Activated naive CD8-positive, alpha-beta T cell treated with anti-CD3 and anti-CD28 coated beads for 36 hours (primary cell): Measurements from ENCODE around the gene PIK3C2A. TPM values are rescaled to one million over a fixed set of nuclear protein-coding genes. Genes with fewer than 3 reads are reported as not detected.

Experiments
- total RNA-seq, 2 experiments: library from RNA; stranded (reverse); gene quantifications; one replicate each; pipeline ENCODE4 v1.2.3, GENCODE V29; 2021

Gene PIK3C2A
- total RNA-seq, 2 experiments from 2014 or later = 27.8 to 28.5 TPM

Other genes with a start within 250 kb of the PIK3C2A start
- gene PLEKHA7, start 193.6 kb downstream of the PIK3C2A start, total RNA-seq = 1 to 10 TPM; 5.1 to 5.6 TPM
- 1,000 to 10,000 TPM; 1,699 to 1,750 TPM for gene RPS13, start 130.3 kb downstream of the PIK3C2A start, total RNA-seq
- 10 to 100 TPM; 78.5 to 88.8 TPM for gene NUCB2, start 68.8 kb upstream of the PIK3C2A start, total RNA-seq
- gene NCR3LG1, start 143.8 kb upstream of the PIK3C2A start, total RNA-seq = 1 to 10 TPM; 5.0 TPM
- under 1 TPM; 0.56 to 0.74 TPM for gene KCNJ11, start 180.7 kb upstream of the PIK3C2A start, total RNA-seq